NCI-H1417 (cell line): ENCODE measurements around the gene WBP4.
A peak's percentile ranks its signal among the peaks of the same experiment; 100 is the strongest.
"Not testable (repeated sequence)": the region's sequence is repeated elsewhere in the genome, so short reads cannot be mapped to it uniquely, and the experiment has no call there.

Experiments
- DNase-seq, 3 experiments: peaks; one replicate each; lab custom pipeline; 2025; lab: John Stamatoyannopoulos, UW

WBP4 gene

GRCh38 chr13:41061075-41061913 lies at the start of gene WBP4:
TSS of gene WBP4 (plus strand) at chr13:41061509. CDS start at chr13:41061674, 165 bp downstream.
- peak; percentile 92 to 93 (median 93) for DNase-seq

- DNase-seq = no peak
These were observed 48.8 kb upstream of the WBP4 start for GRCh38 chr13:41012536-41012935.

- no peak for DNase-seq
These were observed 47.5 kb upstream of the WBP4 start for GRCh38 chr13:41013835-41014234.

- DNase-seq = no peak
These were observed 45.4 kb upstream of the WBP4 start for GRCh38 chr13:41015920-41016319.

- peak in 1 of 3 experiments; percentile 3 for DNase-seq
These were observed 44.1 kb upstream of the WBP4 start for GRCh38 chr13:41017159-41017558.

GRCh38 chr13:41017817-41018601 lies 43.3 kb upstream of the WBP4 start:
- DNase-seq = peak in 1 of 3 experiments; percentile 9

- no peak for DNase-seq
These were observed 42.7 kb upstream of the WBP4 start for GRCh38 chr13:41018602-41018948.

GRCh38 chr13:41019011-41019487 lies 42.3 kb upstream of the WBP4 start, which contains the start of gene ELF1:
TSS of gene ELF1 (minus strand) at chr13:41019316. CDS start at chr13:40982054, 37,262 bp downstream.
- DNase-seq = peak in 2 of 3 experiments; percentile 31 to 65

- no peak for DNase-seq
These were observed 41.5 kb upstream of the WBP4 start for GRCh38 chr13:41019578-41020347.

GRCh38 chr13:41025518-41025917 lies 35.8 kb upstream of the WBP4 start:
- no peak for DNase-seq

- DNase-seq = no peak
These were observed 34.5 kb upstream of the WBP4 start for GRCh38 chr13:41026788-41027187.

GRCh38 chr13:41028051-41028450 lies 33.3 kb upstream of the WBP4 start:
- DNase-seq = no peak

GRCh38 chr13:41029629-41030028 lies 31.7 kb upstream of the WBP4 start:
- DNase-seq = no peak

- DNase-seq = no peak
These were observed 28.5 kb upstream of the WBP4 start for GRCh38 chr13:41032691-41033376.

GRCh38 chr13:41034382-41034781 lies 26.9 kb upstream of the WBP4 start:
- DNase-seq = no peak

GRCh38 chr13:41034881-41035280 lies 26.4 kb upstream of the WBP4 start:
- no peak for DNase-seq

- DNase-seq = not testable (repeated sequence)
These were observed 24.8 kb upstream of the WBP4 start for GRCh38 chr13:41036557-41036956.

GRCh38 chr13:41039746-41040145 lies 21.6 kb upstream of the WBP4 start:
- no peak for DNase-seq

GRCh38 chr13:41040584-41041334 lies 20.6 kb upstream of the WBP4 start:
- DNase-seq = no peak

- DNase-seq = not testable (repeated sequence)
These were observed 18.9 kb upstream of the WBP4 start for GRCh38 chr13:41042419-41042818.

GRCh38 chr13:41048640-41049039 lies 12.7 kb upstream of the WBP4 start:
- no peak for DNase-seq
